Stimulated activated CD8-positive, alpha-beta memory T cell treated with anti-CD3 and anti-CD28 coated beads, Interleukin-4, amount 100 ng/mL, for 24 hours (primary cell): ENCODE data around the gene PACS2.
"Not testable (repeated sequence)": the region's sequence is repeated elsewhere in the genome, so short reads cannot be mapped to it uniquely, and the experiment has no call there.

Experiments used
- DNase-seq: peaks from one replicate; pipeline ENCODE4 v3.0.0-alpha.2; 2020; ENCODE audit warnings: low read depth

PACS2 gene

DNA sequence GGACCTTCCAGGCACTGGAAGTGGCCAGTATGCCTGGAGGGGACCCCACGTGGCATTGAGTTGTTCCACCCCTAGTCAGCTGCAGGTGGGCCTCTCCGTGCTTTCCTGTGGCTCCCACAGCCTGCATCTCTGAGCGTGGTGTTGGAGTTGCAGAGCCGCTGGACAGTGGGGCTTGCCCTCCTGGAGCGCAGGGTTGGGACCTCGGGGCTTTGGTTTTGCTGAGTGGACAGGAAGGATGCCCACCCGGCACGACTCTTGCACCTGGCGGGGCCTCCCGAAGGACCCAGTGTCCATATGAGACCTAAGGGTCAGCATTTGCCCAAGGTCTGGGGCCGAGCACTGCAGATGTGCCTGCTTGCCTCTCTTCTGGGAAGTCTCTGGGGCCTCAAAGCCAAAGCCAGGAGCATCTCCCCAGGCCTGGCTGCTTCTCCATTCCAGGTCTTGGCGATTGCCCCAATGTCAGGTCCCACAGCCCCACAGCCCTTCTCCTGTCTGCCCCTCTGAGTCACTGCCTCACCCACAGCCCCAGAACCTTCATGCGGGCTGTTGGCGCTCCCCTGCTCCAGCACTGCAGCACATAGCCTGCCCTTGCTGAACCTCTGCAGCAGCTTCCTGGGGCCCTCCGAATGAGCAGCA lies 1.5 kb downstream of the PACS2 start:
- no peak for DNase-seq

DNA sequence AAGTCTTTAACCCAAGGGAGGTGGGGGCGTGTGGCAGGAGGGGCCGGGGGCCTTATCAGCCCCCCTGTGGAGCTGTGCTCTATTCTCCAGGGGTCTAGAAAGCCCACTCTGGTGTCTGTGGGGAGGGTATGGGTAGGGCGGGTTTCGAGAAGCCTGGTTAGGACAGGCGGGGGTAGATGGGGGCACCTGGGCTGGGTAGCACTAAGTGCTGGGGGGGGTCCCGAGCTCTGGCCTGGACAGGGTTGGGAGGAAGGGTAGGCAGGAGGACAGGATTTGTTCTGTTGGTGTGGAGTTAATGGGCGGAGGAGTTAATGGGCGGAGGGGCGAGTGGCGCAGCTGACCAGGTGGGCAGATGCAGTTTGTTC lies 2.0 kb downstream of the PACS2 start:
- no peak for DNase-seq

DNA sequence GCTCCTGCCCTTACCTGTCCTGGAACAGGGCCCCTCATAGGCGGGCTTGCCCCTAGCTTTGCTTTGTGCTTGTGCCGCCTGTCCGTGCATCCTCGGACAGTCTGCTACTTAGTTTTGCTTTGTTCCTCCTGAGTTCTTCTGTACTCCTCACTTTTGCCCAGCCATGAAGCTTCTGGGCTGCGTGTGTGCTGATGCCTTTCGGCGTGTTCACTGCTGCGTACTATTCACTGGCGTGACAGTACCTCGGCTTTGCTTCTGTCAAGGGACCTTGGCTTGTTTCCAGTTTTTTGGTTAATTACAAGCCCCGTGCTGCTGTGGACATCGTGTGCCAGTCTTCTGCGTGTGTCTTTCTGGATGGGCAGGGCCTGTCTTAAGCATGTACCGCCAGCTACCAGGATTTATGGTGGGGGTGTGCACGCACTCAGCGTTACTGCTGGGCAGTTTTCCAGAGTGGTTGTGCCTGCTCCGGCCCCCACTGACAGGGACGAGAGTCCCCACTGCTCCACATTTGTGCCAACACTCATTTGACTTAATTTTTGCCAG lies 2.5 kb downstream of the PACS2 start:
- DNase-seq: no peak

DNA sequence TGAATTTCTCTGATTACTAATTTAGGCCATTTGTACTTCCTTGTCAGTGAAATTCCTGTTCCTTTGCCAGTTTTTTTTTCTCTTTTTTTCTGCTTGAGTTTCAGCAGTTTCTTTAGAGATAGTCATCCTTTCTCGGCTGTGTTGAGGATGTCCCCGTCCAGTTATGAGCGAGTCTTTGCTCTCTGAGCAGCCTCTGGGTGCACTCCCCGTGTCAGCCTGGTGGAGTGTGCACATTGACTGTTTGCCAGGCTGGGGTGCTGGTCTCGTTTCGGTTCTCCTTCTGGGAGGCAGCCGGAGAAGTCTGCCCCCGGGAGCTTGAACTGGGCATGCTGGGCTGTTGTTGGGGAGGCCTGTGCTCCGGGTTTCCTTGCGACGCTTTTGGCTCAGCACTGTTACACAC lies 3.0 kb downstream of the PACS2 start:
- no peak for DNase-seq

DNA sequence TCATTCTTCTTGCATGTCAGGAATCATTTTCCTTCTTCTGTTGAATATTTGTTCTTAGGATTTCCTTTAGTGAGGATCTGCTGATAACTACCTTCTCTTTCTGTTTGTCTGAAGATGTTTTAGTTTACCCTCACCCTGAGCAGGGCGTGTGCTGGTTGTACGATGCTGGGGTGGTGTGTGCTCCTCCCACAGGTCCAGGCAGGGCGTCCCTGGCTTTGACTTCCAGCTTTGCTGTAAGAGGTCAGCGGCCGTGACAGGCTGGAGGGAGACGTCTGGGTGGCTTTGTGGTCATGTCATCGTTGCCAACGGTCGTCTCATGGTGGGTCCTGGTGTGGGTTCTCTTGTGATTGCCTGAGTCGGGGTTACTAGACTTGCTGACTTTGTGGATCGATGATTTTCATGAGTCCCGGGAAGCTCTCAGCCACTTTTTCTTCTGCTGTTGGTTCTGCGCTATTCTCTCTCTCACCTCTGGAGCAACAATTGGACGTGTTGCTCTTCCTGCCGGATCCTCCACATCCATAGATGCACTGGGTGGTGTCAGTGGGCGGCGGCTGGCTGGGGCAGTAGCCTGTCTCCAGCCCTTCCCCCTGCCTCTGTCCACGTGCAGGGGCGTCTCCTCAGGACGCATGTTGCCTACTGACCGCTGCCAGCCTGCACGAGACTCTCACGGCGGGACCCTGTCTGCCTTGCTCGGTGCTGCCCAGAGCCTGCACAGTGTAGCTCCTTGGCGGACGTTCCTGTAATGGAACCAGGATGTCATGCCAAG lies 8.4 kb downstream of the PACS2 start:
- no peak for DNase-seq

DNA sequence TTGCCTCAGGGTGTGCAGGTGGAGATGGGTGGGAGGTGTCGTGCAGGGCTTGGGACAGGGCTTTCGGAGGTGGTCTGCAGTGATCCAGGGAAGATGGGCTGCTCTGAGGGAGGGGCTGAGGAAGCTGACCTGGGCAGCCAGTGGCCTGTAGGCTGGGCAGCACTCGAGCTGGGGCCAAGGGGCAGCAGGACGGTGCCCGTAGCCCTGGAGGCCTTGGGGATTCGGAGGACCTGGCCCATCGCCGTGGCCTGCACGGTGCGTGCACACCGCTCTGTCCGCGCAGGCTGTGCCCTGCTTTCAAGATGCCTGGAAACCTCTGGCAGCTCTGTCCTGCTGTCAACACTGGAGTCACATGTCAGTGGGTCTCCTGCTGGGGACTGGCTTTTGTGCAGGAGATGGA lies 9.1 kb downstream of the PACS2 start:
- no peak for DNase-seq

DNA sequence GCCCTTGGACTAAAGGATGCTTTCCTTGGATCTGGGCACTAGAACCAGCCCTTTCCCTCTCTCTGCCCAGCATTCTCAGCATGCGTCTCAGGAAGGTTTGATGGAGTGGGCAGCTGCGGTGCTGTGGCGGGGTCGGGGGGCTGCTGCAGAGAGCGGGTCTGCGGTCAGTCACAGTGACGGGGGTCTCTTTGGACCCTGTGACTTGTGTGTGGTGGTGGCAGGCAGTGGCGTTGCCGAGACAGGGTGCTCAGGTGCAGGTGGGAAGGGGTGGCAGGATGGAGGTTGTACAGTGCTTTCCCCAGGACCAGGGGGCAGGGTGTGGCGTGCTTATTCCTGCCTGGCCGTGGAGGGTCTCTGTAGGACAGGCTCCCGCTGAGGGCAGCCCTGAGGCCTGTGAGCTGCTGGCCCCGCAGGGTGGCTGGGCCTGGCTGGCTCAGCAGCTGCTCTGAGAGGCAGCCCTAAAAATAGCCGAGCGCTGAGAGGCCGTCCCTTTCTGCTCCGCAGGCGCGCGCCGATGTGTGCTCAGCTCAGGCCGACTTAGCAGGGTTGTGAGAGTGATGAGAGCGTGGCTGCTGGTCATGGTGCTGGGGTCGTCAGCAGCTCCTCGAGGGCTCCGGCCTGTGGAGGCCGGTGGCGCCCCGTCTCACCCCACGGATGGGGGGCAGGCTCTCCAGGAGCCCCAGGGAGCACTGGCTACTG lies 9.7 kb downstream of the PACS2 start:
- no peak for DNase-seq

DNA sequence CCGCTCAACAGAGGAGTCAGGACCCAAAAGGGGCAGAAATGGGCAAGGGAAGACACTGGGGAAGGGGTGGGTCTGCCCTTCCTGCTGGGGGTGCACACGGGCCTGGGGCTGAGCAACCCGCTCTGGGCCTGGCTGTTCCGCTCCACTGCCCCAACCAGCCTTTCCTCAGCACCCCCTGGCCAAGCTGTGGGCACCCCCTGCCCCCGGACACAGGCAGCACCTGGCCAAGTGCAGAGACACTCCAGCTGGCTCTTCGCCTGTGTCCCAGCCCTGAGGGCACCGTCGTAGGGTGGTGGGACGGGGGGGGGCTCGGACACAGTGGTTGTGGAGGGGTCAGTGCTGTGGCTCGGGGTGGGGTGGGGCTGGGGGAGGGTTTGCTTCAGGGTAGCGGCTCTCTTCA lies 10.3 kb downstream of the PACS2 start:
- DNase-seq: no peak

DNA sequence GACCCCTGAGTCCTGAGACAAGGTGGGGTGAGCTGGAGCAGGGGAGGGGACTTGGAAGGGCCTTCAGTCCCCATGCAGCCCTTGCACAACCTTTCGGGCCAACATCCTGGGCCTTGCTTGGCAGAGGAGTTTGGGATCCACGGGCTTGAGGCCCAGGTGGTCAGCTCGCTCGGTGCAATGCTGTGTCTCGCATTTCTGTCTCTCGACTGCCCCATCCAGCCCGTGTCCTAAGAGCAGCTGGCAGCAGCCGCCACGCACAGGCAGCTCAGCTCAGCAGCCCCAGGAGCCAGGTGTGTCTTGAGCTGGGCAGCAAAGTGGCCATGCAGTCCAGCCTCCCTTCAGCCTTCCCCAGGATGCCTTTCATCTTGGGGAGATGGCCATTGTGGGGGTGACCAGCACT lies 10.8 kb downstream of the PACS2 start:
- no peak for DNase-seq

DNA sequence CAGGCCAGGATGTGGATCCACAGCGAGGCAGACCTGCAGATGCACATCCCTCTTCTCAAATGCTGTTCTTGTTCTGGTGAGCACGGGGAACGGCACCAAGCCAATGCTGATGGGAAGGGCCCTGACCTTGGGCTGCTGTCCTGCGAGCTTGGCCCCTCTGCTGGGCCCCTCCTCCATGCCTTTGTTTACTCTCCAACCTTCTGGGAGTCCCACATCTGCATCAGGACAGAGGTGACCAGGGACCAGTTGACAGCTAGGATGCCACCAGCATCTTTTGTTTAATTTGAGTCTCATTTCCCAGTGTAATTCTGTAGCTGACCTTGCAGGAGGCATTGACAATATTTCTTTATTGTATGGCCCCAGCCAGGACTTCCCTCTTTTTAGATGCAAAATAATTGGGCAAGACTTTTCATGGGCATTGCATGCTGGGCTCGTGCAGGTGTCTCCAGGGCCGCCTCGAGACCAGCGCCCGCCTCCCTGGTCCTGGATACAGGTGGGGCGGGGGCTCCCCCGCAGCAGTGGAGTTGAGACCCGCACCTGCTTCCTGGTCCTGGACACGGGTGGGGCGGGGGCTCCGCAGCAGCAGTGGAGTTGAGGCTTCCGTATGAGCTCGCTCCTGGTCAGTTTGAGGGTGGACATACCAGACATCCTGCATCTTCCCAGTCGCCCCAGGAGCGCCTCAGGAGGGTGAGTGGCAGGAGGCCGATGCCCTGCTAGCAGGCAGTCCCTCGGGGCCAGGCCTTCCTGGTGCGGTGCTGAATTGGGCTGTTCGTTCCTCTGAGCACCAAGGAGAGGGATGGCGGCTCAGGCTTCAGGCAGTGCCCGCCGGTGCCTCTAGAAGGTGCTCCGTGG lies 11.4 kb downstream of the PACS2 start:
- DNase-seq: no peak

DNA sequence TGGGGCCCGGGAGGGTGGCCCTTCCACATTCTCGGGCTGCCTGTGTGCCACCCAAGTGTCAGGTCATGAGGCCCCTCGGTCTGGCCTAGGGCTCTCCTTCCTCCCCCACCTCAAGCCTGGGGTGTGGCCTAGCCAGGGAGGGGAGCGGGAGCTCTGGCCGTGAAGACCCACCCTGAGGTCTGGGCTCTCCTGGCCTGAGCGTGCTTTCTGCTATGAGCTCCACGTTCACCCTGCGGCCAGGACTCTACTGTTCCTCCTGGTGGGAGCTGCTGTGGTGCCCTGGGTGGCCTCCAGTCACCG lies 12.0 kb downstream of the PACS2 start:
- DNase-seq: no peak

DNA sequence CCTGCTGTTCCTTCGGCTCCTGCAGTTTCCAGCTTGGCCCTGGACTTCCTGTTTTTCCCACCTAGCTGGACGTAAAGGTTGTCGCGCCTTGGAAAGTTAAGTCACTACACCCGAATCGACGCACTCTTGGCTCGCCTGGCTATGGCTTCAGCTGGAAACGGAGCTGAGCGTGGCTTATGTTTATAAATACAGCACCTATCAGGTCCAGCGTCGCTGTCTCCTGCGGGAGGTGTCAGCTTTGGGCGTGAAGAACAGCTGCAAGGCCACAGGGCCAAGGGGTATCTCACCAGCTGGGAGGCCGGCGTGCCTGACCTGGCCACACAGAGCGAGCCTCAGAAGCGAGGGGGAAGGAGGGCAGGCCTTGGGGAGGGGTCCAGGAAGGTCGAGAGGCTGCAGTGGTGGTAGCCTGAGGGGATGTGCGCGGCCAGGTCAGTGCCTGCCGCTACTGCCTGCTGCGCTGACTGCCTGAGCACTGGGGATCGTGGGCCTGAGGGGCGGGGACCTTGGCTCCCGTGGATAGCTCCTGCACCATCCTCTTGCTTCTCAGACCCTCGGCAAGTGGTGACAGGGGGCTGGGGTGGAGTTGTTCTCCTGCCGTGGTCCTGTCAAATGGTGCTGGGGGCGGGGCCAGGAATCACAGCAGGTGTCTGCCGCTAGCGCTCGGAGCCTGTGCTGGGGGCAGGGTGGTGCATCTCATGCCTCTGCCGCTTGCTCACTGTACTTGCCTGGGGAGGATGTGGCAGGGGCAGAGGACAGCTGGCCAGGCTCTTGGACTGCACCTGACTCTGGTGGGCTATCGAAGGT lies 12.5 kb downstream of the PACS2 start:
- no peak for DNase-seq

DNA sequence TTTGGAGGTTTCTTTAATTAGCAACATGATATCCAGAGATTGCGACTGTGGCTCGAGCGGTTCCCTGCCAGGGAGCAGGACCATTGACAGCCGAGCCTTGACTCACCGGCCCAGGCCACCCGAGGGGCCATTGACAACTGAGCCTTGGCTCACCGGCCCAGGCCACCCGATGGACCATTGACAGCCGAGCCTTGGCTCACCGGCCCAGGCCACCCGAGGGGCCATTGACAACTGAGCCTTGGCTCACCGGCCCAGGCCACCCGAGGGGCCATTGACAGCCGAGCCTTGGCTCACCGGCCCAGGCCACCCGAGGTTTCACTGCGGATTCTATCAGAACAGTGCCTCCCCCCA lies 13.1 kb downstream of the PACS2 start:
- DNase-seq: not testable (repeated sequence)

DNA sequence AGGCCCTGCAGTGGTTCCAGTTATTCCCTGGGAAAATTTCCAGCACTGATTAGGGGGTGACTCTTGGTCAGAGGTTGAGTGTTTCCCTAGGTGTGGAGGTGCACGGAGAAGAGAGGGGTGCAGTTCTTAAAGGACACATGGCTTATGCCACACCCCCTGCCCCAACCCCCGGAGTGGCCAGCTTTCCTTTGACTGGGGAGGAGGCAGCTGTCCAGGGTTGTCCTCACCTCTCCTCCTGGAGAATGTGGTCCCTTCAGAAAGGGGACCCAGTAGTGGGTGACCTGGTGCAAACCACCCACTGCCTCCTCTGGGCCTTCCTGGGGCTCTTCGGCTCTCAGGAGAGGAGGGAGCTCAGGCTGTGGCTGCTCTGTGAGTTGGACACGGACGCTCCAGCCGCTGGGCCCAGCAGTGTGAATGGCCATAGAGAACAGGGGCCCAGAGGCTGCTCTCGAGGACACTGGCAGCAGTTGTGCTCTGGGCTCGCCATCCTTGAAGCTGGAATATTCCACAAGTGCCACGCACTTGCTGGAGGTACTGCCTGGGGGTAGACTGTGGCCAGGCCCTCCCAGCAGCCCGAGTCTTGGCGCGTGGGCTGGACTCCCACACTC lies 13.6 kb downstream of the PACS2 start:
- DNase-seq: no peak

DNA sequence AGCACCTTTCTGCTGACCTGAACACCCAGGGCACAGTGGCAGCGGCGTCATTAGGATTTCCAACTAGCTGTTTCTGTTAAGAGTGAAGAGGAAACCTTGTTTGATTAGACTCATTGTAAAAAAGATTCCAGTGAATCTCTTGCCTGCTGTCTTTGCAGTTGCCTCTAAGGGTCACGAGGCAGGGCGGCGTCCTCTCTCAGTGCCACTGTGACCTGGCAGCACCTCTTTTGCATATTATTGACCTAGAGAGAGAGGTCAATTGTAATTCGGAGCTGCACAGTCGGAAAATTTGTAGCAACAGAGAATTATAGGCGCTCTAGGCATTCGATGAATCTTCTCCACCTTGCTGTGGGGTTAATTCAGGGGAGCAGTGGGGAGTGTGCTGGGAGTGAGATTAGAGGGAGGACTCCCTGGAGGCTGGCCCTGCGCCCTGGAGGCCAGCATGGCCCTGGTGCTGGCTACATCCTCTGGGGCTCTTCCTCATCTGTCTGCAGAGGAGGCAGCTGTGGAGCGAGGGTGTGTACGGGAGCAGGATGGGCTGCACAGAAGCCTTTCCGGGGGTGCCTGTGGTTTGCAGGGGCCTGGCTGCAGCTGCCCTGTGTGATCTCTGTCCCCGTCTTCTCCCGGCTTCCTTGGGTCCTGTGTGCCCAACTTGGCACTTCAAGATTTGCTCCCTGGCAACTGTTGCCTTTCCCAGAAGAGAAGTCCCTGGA lies 14.3 kb downstream of the PACS2 start:
- no peak for DNase-seq

DNA sequence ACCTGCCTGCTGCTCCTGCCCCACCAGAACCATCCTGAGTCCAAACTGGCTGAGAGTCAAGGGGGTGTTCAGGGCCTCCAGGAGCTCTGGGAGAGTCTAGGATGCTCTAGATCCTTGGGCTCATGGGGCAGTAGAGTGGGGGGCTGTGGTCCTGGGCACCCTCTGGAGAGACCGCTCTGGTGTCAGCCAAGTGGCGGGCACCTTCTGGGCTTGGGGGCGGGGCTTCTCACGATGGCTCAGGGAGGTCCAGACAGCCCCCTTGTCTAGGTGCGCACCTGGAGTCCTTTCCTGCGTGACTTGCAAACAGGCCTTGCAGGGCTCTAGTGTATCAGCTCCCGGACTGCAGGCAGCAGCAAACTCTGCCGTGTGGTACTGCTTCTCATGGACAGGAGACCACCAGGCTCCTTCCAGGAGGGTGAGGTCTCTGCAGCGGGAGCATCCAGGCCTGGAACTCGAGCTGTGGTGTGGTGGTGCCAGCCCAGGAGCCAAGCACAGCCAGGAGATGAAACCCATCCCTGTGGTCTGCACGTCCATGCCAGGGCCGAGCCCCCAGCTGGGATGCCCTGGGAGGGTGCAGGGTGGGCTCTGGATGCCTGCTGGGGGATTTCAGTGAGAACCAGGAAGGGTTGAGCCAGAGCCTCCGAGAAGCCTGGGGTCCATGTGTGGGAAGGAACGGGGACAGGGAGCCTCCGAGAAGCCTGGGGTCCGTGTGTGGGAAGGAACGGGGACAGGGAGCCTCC lies 15.0 kb downstream of the PACS2 start:
- DNase-seq: no peak

DNA sequence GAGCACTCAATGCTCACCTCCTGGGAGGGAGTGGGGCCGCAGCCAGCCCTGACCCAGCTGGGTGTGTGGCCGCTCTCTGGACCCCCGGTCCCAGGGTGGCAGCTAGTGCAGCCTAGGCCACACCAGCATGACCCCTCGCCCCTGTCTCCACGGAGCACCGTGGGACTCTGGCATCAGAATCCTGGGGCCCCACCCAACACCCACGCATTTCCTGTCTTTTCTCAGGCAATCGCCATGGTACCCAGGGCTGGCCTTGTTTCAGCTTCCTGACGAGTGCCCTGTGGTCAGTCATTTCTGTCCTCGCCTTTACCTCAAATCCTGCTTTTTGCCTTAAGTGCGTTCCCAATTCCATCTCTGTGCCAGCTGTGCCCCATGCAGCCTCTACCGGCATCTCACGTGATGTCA lies 15.9 kb downstream of the PACS2 start:
- no peak for DNase-seq

DNA sequence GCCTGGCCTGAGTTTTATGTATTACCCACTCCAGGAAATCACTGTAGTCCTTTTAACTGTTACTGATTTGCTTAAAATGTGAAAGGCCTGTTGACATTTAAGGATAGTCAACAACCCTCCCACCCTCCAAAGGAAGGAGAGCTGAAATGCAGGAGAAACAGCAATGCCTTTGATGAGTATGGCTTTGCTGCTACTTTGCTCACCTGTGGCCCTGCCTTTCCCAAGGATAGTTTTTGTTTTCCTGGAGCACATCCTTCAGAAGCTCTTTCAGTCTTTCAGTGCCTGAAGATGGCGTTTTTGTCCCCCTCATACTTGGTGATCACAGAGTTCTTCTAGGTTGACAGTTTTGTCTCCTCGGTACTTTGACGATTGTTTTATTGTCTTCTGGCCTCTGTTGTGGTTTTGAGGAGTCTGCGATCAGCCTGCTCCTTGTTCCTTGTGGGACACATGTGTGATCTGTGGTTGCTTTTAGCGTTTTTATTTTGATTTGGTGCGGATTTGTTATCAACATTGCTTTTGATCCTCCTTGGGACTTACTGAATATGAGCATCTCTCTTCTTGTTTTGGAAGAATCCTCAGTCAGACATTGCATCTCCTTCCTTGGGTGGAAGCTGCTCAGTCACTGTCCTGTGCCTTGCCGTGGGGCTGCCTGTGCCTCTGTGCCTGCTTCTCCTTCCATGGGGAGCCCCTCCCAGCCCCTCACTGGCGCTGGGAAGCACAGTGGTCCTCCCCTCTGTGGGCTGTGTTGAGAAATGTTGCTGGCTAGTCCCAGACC lies 17.2 kb downstream of the PACS2 start:
- DNase-seq: no peak

DNA sequence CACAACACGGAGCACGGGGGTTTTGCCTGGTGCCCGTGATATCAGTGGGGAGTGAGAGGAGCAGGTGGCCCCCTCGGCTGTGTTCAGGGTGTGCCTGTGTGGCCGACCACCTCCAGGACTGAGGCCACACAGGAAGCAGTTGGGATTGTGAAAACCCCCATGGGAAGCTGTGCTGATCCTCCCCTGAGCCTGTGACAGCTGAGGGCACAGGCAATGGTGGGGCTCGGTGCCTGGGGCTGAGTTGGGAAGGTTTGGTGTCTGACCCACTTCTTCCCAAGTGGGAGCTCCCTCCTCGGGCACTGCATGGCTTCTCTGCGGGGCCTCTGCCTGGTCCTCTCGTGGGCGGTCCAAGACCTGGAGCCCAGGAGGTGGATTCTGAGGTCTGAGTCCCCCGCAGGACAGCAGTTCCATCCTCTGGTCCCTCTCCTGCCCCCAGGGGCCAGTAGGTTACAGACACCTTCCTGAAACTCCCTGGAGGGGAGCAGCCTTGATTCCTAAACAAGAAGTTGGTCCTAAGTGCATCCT lies 17.9 kb downstream of the PACS2 start:
- no peak for DNase-seq
